ENCODE results near the gene LCE1D. TPM values are rescaled to one million over a fixed set of nuclear protein-coding genes. Genes with fewer than 3 reads are reported as not detected.

The LCE1D gene
- total RNA-seq, 1 donor from 2014 or later: not detected

GRCh38 chr1:152761609-152762213, 34.8 kb upstream of the LCE1D start:
- TF ChIP-seq CTCF (IDR thresholded peaks at IDR 0.05; ENCODE audit: partially characterized antibody, unreplicated experiment): no peak
- DNase-seq: no peak
- H3K27ac Mint-ChIP-seq (ENCODE audit: unreplicated experiment): no peak overlapping the region

GRCh38 chr1:152768847-152769533, 27.5 kb upstream of the LCE1D start:
- H3K36me3 Mint-ChIP-seq (ENCODE audit: unreplicated experiment): no peaks in the 10 kb centered on the region
- TF ChIP-seq CTCF (IDR thresholded peaks at IDR 0.05; ENCODE audit: partially characterized antibody, unreplicated experiment): no peak
- H3K27ac Mint-ChIP-seq (ENCODE audit: unreplicated experiment): no peak overlapping the region
- DNase-seq: no peak
- peaks cover 3% of the 10 kb centered on the region for H3K27me3 Mint-ChIP-seq (ENCODE audit: unreplicated experiment)
- H3K4me3 Mint-ChIP-seq (ENCODE audit: unreplicated experiment): no peak overlapping the region
- peaks cover 1% of the 10 kb centered on the region for H3K9me3 Mint-ChIP-seq (ENCODE audit: unreplicated experiment)
- no peaks in the 10 kb centered on the region for H3K4me1 Mint-ChIP-seq (ENCODE audit: low read depth, unreplicated experiment)

More at GRCh38 chr1:152761609-152762213, 34.8 kb upstream of the LCE1D start:
- no peaks in the 10 kb centered on the region for H3K36me3 Mint-ChIP-seq (ENCODE audit: unreplicated experiment)
- H3K4me1 Mint-ChIP-seq (ENCODE audit: low read depth, unreplicated experiment): no peaks in the 10 kb centered on the region
- H3K9me3 Mint-ChIP-seq (ENCODE audit: unreplicated experiment): no peaks in the 10 kb centered on the region
- H3K27me3 Mint-ChIP-seq (ENCODE audit: unreplicated experiment): peaks cover 4% of the 10 kb centered on the region
- no peak overlapping the region for H3K4me3 Mint-ChIP-seq (ENCODE audit: unreplicated experiment)

- TF ChIP-seq CTCF (IDR thresholded peaks at IDR 0.05; ENCODE audit: partially characterized antibody, unreplicated experiment): no peak
- Mint-ChIP-seq H3K4me3 (ENCODE audit: unreplicated experiment) (no peak overlapping the region), H3K27me3 (ENCODE audit: unreplicated experiment) (peaks cover 3% of the 10 kb centered on the region), H3K4me1 (ENCODE audit: low read depth, unreplicated experiment) (no peaks in the 10 kb centered on the region), H3K27ac (ENCODE audit: unreplicated experiment) (no peak overlapping the region), H3K9me3 (ENCODE audit: unreplicated experiment) (peaks cover 1% of the 10 kb centered on the region), H3K36me3 (ENCODE audit: unreplicated experiment) (no peaks in the 10 kb centered on the region)
- no peak for DNase-seq
Measured at GRCh38 chr1:152770411-152770810, 26.1 kb upstream of the LCE1D start.

- no peaks in the 10 kb centered on the region for H3K9me3 Mint-ChIP-seq (ENCODE audit: unreplicated experiment)
- no peak within 1 kb of the TSS for H3K27ac Mint-ChIP-seq (ENCODE audit: unreplicated experiment)
- no peaks in the 10 kb centered on the region for H3K4me1 Mint-ChIP-seq (ENCODE audit: low read depth, unreplicated experiment)
- DNase-seq: no peak
- peaks cover 8% of the 10 kb centered on the region for H3K27me3 Mint-ChIP-seq (ENCODE audit: unreplicated experiment)
- no peak for TF ChIP-seq CTCF (IDR thresholded peaks at IDR 0.05; ENCODE audit: partially characterized antibody, unreplicated experiment)
- no peaks in the 10 kb centered on the region for H3K36me3 Mint-ChIP-seq (ENCODE audit: unreplicated experiment)
- H3K4me3 Mint-ChIP-seq (ENCODE audit: unreplicated experiment): no peak within 1 kb of the TSS
Measured at GRCh38 chr1:152774875-152775274, 21.6 kb upstream of the LCE1D start, which contains the start of gene LCE1F. Gene LCE1F, plus strand, starts transcription at chr1:152775140. Its CDS starts 1,232 bp downstream, at chr1:152776372.

GRCh38 chr1:152776361-152776760, 20.2 kb upstream of the LCE1D start:
- no peak overlapping the region for H3K4me3 Mint-ChIP-seq (ENCODE audit: unreplicated experiment)
- no peak for DNase-seq
- H3K9me3 Mint-ChIP-seq (ENCODE audit: unreplicated experiment): no peaks in the 10 kb centered on the region
- peaks cover 8% of the 10 kb centered on the region for H3K27me3 Mint-ChIP-seq (ENCODE audit: unreplicated experiment)
- no peak for TF ChIP-seq CTCF (IDR thresholded peaks at IDR 0.05; ENCODE audit: partially characterized antibody, unreplicated experiment)
- H3K4me1 Mint-ChIP-seq (ENCODE audit: low read depth, unreplicated experiment): no peaks in the 10 kb centered on the region
- H3K27ac Mint-ChIP-seq (ENCODE audit: unreplicated experiment): no peak overlapping the region
- no peaks in the 10 kb centered on the region for H3K36me3 Mint-ChIP-seq (ENCODE audit: unreplicated experiment)

All from glutamatergic neuron (in vitro differentiated cells).